ENCODE data around the gene GLUL. TPM values are rescaled to one million over a fixed set of nuclear protein-coding genes. Genes with fewer than 3 reads are reported as not detected.
"Not testable (repeated sequence)": the region's sequence is repeated elsewhere in the genome, so short reads cannot be mapped to it uniquely, and the experiment has no call there.

The GLUL gene
- total RNA-seq, 2 donors from 2014 or later, result 621 to 1,699 TPM

DNA sequence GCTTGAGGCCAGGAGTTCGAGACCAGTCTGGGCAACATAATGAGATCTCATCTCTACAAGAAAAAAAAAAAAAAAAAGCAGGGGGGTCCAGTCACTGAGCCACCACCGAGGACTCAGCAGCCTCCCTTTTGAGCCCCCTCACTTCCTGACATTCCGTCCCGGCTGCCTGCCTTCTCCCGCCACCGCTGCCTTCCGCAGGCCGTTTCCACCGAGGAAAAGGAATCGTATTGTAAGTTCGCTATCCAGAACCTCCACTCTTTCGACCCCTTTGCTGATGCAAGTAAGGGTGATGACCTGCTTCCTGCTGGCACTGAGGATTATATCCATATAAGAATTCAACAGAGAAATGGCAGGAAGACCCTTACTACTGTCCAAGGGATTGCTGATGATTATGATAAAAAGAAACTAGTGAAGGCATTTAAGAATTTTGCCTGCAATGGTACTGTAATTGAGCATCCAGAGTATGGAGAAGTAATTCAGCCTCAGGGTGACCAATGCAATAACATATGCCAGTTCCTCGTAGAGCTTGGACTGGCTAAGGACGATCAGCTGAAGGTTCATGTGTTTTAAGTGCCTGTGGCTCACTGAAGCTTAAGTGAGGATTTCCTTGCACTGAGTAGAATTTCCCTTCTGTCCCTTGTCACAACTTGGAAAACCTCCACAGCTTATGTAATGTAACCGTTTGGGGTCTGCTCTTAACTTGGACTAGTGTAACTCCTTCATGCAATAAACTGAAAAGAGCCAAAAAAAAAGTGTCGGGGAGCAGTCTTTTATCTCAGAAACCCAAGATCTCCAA lies 55.6 kb downstream of the GLUL start:
- Histone ChIP-seq H3K27ac (no peak overlapping the region), H3K4me1 (no peaks in the 10 kb centered on the region), H3K27me3 (no peaks in the 10 kb centered on the region), H3K9me3 (no peaks in the 10 kb centered on the region), H3K4me3 (no peak overlapping the region), H3K36me3 (replicated peaks in 1 of 2; ENCODE audit: insufficient read depth in 1 of 2, low read depth in 2 of 2) (no peaks in the 10 kb centered on the region)
- DNase-seq (no peak), ATAC-seq (no peak)
- intact Hi-C loops (cut with DNase I), result no loop called here
- TF ChIP-seq, protein P1, sequence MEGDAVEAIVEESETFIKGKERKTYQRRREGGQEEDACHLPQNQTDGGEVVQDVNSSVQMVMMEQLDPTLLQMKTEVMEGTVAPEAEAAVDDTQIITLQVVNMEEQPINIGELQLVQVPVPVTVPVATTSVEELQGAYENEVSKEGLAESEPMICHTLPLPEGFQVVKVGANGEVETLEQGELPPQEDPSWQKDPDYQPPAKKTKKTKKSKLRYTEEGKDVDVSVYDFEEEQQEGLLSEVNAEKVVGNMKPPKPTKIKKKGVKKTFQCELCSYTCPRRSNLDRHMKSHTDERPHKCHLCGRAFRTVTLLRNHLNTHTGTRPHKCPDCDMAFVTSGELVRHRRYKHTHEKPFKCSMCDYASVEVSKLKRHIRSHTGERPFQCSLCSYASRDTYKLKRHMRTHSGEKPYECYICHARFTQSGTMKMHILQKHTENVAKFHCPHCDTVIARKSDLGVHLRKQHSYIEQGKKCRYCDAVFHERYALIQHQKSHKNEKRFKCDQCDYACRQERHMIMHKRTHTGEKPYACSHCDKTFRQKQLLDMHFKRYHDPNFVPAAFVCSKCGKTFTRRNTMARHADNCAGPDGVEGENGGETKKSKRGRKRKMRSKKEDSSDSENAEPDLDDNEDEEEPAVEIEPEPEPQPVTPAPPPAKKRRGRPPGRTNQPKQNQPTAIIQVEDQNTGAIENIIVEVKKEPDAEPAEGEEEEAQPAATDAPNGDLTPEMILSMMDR (IDR thresholded peaks at IDR 0.05), result no peak
- TF ChIP-seq POLR2A (IDR thresholded peaks at IDR 0.05), result no peak
- WGBS, 2 donors, result 75 to 80% methylated on average over 16 of the region's 16 CpGs

DNA sequence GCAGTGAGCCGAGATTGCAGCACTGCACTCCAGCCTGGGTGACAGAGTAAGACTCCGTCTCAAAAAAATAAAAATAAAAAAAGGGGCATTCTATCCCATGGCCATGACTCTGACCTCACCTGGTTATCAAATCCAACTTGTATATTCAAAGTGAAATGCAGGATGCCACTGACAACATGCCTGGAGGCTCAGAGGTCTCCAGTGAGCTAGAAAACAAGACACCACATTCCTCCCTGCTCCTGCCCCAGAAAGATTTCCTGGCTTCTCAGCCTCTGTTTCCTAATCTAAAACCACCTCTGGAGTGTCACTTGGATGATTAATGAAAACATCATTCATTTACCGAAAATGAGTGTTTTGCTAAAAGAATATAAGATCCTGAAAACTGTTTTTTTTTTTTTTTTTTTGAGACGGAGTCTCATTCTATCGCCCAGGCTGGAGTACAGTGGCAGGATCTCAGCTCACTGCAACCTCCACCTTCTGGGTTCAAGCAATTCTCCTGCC lies 58.5 kb downstream of the GLUL start:
- H3K27me3 ChIP-seq; DNase-seq; H3K27ac ChIP-seq; H3K9me3 ChIP-seq; H3K4me1 ChIP-seq; H3K36me3 ChIP-seq (replicated peaks in 1 of 2; ENCODE audit: insufficient read depth in 1 of 2, low read depth in 2 of 2); intact Hi-C loops (cut with DNase I); H3K4me3 ChIP-seq; ATAC-seq: not testable (repeated sequence)
- WGBS, 2 donors, result 82 to 86% methylated on average over 5 of the region's 5 CpGs

DNA sequence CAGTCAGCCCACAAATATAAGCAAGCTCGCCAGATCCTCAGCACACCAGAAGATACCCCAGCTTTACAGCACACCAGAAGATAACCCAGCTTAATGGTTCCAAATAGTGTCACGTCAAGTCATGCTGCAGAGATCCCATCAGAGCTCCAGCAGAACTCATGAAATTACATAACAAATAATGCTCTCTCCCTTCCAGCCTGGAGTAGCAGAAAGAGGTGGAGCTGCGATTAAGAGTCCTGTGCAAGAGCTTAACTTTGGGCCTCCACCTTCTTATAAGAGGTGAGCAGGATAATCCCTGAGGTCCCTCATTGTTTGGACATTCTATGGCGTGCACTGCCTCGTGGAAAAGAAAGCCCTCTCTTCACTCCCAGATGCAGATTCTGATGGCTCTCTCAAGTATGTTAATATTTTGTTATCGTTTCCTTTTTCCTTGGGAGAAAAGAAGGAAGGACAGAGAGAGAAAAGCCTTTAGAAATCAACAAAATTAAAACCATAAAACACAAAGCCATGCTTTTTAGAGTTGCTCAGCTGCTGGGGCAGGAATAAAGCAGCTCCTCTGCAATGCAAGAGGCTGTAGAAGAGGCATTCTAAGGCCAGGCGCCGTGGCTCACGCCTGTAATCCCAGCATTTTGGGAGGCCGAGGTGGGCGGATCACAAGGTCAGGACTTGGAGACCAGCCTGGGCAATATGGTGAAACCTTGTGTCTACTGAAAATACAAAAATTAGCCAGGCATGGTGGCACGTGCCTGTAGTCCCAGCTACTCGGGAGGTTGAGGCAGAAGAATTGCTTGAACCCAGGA lies 59.1 kb downstream of the GLUL start:
- Histone ChIP-seq H3K27ac (no peak overlapping the region), H3K4me1 (no peaks in the 10 kb centered on the region), H3K4me3 (no peak overlapping the region), H3K9me3 (no peaks in the 10 kb centered on the region), H3K36me3 (replicated peaks in 1 of 2; ENCODE audit: insufficient read depth in 1 of 2, low read depth in 2 of 2) (no peaks in the 10 kb centered on the region), H3K27me3 (no peaks in the 10 kb centered on the region)
- TF ChIP-seq, protein P1 (IDR thresholded peaks at IDR 0.05), result no peak
- no peak for DNase-seq
- WGBS, 2 donors, result 77 to 82% methylated on average over 13 of the region's 13 CpGs
- no peak for ATAC-seq
- intact Hi-C loops (cut with DNase I), result no loop called here

Other genes starting within 250 kb of the GLUL start
- not detected for gene TEDDM1, start 8.9 kb upstream of the GLUL start, total RNA-seq
- gene RGSL1, start 58.4 kb upstream of the GLUL start, total RNA-seq, result not detected
- gene RNASEL, start 197.5 kb upstream of the GLUL start, total RNA-seq, result 1 to 10 TPM in 1 of 2 donors, under 1 TPM in 1; 0.33 to 6.0 TPM
- gene RGS16, start 212.6 kb upstream of the GLUL start, total RNA-seq, result 1 to 10 TPM; 2.6 to 3.9 TPM